K562 (cell line): ENCODE results near the gene MKNK1. TPM values are rescaled to one million over a fixed set of nuclear protein-coding genes. Genes with fewer than 3 reads are reported as not detected.

Experiments used
- ATF6 ChIP-seq: sonication (generic); formaldehyde crosslinking; IDR thresholded peaks from 2 replicates; pipeline ENCODE4 v1.4.0; 2020; ENCODE audit warnings: mild to moderate bottlenecking, missing genetic modification reagents
- BRD4 ChIP-seq: fragments of 200-600 bp; sonication (generic); IDR thresholded peaks from 2 replicates; pipeline ENCODE4 v1.6.1; 2017; ENCODE audit warnings: inconsistent platforms
- LARP7 ChIP-seq: fragments of 450-650 bp; IDR thresholded peaks from 2 replicates; pipeline ENCODE4 v1.6.1; 2016
- MBD2 ChIP-seq: sonication (generic); IDR thresholded peaks from 2 replicates; pipeline ENCODE4 v1.6.1; 2016; ENCODE audit warnings: low read depth, borderline replicate concordance
- NFIC ChIP-seq: fragments of 450-650 bp; IDR thresholded peaks from 2 replicates; pipeline ENCODE4 v1.6.1; 2017; ENCODE audit warnings: mild to moderate bottlenecking, inconsistent platforms
- PBX2 ChIP-seq, 2 experiments: IDR thresholded peaks in 1 of 2; conservative IDR thresholded peaks in 1 of 2; 2 replicates each; pipeline ENCODE4 v1.6.1; 2016; ENCODE audit warnings: low read depth in 2 of 2, mild to moderate bottlenecking in 1 of 2, missing compliant biosample characterization in 1 of 2, missing genetic modification characterization in 1 of 2, moderate library complexity in 1 of 2
- SMARCA4 ChIP-seq: fragments of 450-650 bp; IDR thresholded peaks from 2 replicates; pipeline ENCODE4 v1.6.1; 2016
- TGIF2 ChIP-seq: sonication (generic); formaldehyde crosslinking; IDR thresholded peaks from 2 replicates; pipeline ENCODE4 v1.8.1; 2022; ENCODE audit warnings: mild to moderate bottlenecking, missing genetic modification reagents, moderate library complexity
- ZFX ChIP-seq: sonication (generic); formaldehyde crosslinking; IDR thresholded peaks from 2 replicates; pipeline ENCODE4 v1.8.0; 2022; ENCODE audit warnings: mild to moderate bottlenecking, missing genetic modification reagents, moderate library complexity
- ZNF165 ChIP-seq: fragments of 250-450 bp; sonication (Bioruptor Pico); IDR thresholded peaks from 2 replicates; pipeline ENCODE4 v1.4.0; 2020; ENCODE audit warnings: borderline replicate concordance
- ZNF280B ChIP-seq: fragments of 250-450 bp; sonication (Bioruptor Pico); IDR thresholded peaks from 2 replicates; pipeline ENCODE4 v1.5.1; 2021; ENCODE audit warnings: mild to moderate bottlenecking
- polyA plus RNA-seq, 8 experiments: library from polyadenylated mRNA; depleted of rRNA in 4 of 8; stranded (reverse) in 5 of 8; unstranded in 3 of 8; fragments of >200 nt; fragmentation: Nextera tagmentation in 2 of 8; fragmentation: Illumina TruSeq in 1 of 8; extraction: Ambion mirVana in 2 of 8; extraction: Trizol in 1 of 8; gene quantifications; 2 replicates each; pipeline versions ENCODE4 v1.2.1 to v1.2.3, GENCODE V29; 2011 to 2014; ENCODE audit warnings: inconsistent platforms in 1 of 8, missing spikeins in 1 of 8
- total RNA-seq, 7 experiments: library from RNA; depleted of rRNA in 6 of 7; stranded (reverse); fragments of >200 nt in 6 of 7; fragmentation: Illumina TruSeq in 2 of 7; extraction: Trizol in 2 of 7; gene quantifications; 2 replicates each; pipeline versions ENCODE4 v1.2.1 to v1.2.3, GENCODE V29; 2011 to 2021; ENCODE audit warnings: low replicate concordance in 1 of 7
- TF ChIP-seq, protein P1 (sequence below), 2 experiments: fragments of 450-650 bp in 1 of 2; sonication (generic) in 1 of 2; formaldehyde crosslinking; conservative IDR thresholded peaks; 2 replicates each; pipeline versions ENCODE4 v1.4.0 to v1.8.1; 2020 to 2022; ENCODE audit warnings: mild to moderate bottlenecking in 1 of 2, missing genetic modification reagents in 1 of 2
- TF ChIP-seq, protein P2 (sequence below): fragments of 450-650 bp; IDR thresholded peaks from 2 replicates; pipeline ENCODE4 v1.6.1; 2016; ENCODE audit warnings: low read depth, mild to moderate bottlenecking, moderate library complexity

The MKNK1 gene
- total and polyA plus RNA-seq, 9 of the 15 experiments (the other 6 are each of a cell fraction or from before 2014, with no cell fraction given): 27.7 to 51.3 (median 43.7) TPM

- TF ChIP-seq, protein P1, sequence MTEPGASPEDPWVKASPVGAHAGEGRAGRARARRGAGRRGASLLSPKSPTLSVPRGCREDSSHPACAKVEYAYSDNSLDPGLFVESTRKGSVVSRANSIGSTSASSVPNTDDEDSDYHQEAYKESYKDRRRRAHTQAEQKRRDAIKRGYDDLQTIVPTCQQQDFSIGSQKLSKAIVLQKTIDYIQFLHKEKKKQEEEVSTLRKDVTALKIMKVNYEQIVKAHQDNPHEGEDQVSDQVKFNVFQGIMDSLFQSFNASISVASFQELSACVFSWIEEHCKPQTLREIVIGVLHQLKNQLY (CRISPR knock-in tag; conservative IDR thresholded peaks at IDR 0.05): no peak
- TF ChIP-seq TGIF2 (CRISPR knock-in tag) (no peak), BRD4 (no peak), LARP7 (peak; percentile 76; the same call in 1 of the 2 replicates), NFIC (peak; percentile 49), ATF6 (CRISPR knock-in tag) (0 out of 2 replicates have a peak, but pooled peaks have one; percentile 43), MBD2 (no peak), ZNF165 (CRISPR knock-in tag) (no peak), PBX2 (CRISPR knock-in tag; IDR thresholded peaks at IDR 0.05; ENCODE audit: low read depth) (no peak), PBX2 (tag; conservative IDR thresholded peaks at IDR 0.05; ENCODE audit: low read depth) (0 out of 2 replicates have a peak, but pooled peaks have one; percentile 12), ZNF280B (CRISPR knock-in tag) (no peak), SMARCA4 (peak; percentile 42), ZFX (0 out of 2 replicates have a peak, but pooled peaks have one; percentile 33)
- TF ChIP-seq, protein P2, sequence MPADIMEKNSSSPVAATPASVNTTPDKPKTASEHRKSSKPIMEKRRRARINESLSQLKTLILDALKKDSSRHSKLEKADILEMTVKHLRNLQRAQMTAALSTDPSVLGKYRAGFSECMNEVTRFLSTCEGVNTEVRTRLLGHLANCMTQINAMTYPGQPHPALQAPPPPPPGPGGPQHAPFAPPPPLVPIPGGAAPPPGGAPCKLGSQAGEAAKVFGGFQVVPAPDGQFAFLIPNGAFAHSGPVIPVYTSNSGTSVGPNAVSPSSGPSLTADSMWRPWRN: no peak
These were observed 83.8 kb downstream of the MKNK1 start (continued) for GRCh38 chr1:46520063-46520911.
